SU-DHL-6 (cell line): ENCODE results near the gene CLNK.

Source experiments
- H2AFZ ChIP-seq: fragments of 200-600 bp; sonication (generic); 2 replicates; pipeline ENCODE4 v1.6.1; 2014; ENCODE audit warnings: low read depth, mild to moderate bottlenecking, moderate library complexity, mixed read lengths, antibody characterized with exemption, low read length; ENCODE audit not compliant: severe bottlenecking
- H3F3A ChIP-seq: fragments of 200-600 bp; shearing (Covaris generic); 2 replicates; pipeline ENCODE4 v1.6.0; 2016; ENCODE audit warnings: antibody characterized with exemption, mild to moderate bottlenecking; ENCODE audit not compliant: insufficient read depth
- H3K27ac ChIP-seq: fragments of 200-600 bp; sonication (generic); 2 replicates; pipeline ENCODE4 v1.5.1; 2016; ENCODE audit warnings: low read depth, mild to moderate bottlenecking, low read length, moderate library complexity, mixed read lengths
- H3K27me3 ChIP-seq: fragments of 200-600 bp; sonication (generic), shearing (Covaris generic); 2 replicates; pipeline ENCODE4 v1.6.0; 2014; ENCODE audit warnings: mild to moderate bottlenecking, low read length
- H3K36me3 ChIP-seq: fragments of 200-600 bp; sonication (generic); 2 replicates; pipeline ENCODE4 v1.6.1; 2014; ENCODE audit warnings: mild to moderate bottlenecking, low read length, mixed read lengths
- H3K4me2 ChIP-seq: fragments of 300-600, 200-600 bp; shearing (Covaris generic), sonication (generic); 2 replicates; pipeline ENCODE4 v1.6.0; 2014; ENCODE audit warnings: low read length, low read depth, mild to moderate bottlenecking; ENCODE audit not compliant: poor library complexity, severe bottlenecking
- H3K4me3 ChIP-seq: fragments of 200-600 bp; sonication (generic); 2 replicates; pipeline ENCODE4 v1.5.1; 2014; ENCODE audit warnings: antibody characterized with exemption, low read length, mild to moderate bottlenecking, mixed read lengths; ENCODE audit not compliant: insufficient read depth, poor library complexity, severe bottlenecking
- H3K79me2 ChIP-seq: fragments of 200-600 bp; sonication (generic); 2 replicates; pipeline ENCODE4 v1.6.1; 2014; ENCODE audit warnings: mild to moderate bottlenecking, low read length, moderate library complexity; ENCODE audit not compliant: insufficient read depth
- H3K9ac ChIP-seq: fragments of 200-600 bp; sonication (generic); 2 replicates; pipeline ENCODE4 v1.7.0; 2014; ENCODE audit warnings: mild to moderate bottlenecking, low read length
- H3K9me2 ChIP-seq: fragments of 200-600 bp; sonication (generic); replicated peaks from 2 replicates; pipeline ENCODE4 v1.6.1; 2014; ENCODE audit warnings: low read length; ENCODE audit not compliant: insufficient read depth
- H3K9me3 ChIP-seq: fragments of 200-600 bp; sonication (generic); 2 replicates; pipeline ENCODE4 v1.6.1; 2014; ENCODE audit warnings: low read length, mixed read lengths; ENCODE audit not compliant: insufficient read depth
- H4K20me1 ChIP-seq: fragments of 200-600 bp; sonication (generic); 2 replicates; pipeline ENCODE4 v1.6.1; 2014; ENCODE audit warnings: low read depth, mild to moderate bottlenecking, antibody characterized with exemption, low read length, moderate library complexity, mixed read lengths
- EZH2phosphoT487 ChIP-seq: fragments of 200-600 bp; sonication (generic), shearing (Covaris generic); conservative IDR thresholded peaks from 2 replicates; pipeline ENCODE4 v1.6.1; 2018; ENCODE audit warnings: mild to moderate bottlenecking, antibody characterized with exemption, low read length, moderate library complexity, mixed read lengths
- TF ChIP-seq, protein P1 (sequence below): fragments of 200-600 bp; sonication (generic); IDR thresholded peaks from one replicate; pipeline ENCODE4 v1.5.1; 2017; ENCODE audit warnings: antibody characterized with exemption, mild to moderate bottlenecking, low read length, moderate library complexity; ENCODE audit not compliant: insufficient read depth, poor library complexity, severe bottlenecking

CLNK gene

GRCh38 chr4:10524196-10524833, 160.3 kb downstream of the CLNK start:
- no peak overlapping the region for H2AFZ ChIP-seq
- no peak overlapping the region for H3K4me3 ChIP-seq
- no peaks in the 10 kb centered on the region for H4K20me1 ChIP-seq
- H3F3A ChIP-seq, result no peaks in the 10 kb centered on the region
- no peaks in the 10 kb centered on the region for H3K9me3 ChIP-seq
- H3K27ac ChIP-seq, result no peak overlapping the region
- TF ChIP-seq EZH2phosphoT487, result no peak
- TF ChIP-seq, protein P1, sequence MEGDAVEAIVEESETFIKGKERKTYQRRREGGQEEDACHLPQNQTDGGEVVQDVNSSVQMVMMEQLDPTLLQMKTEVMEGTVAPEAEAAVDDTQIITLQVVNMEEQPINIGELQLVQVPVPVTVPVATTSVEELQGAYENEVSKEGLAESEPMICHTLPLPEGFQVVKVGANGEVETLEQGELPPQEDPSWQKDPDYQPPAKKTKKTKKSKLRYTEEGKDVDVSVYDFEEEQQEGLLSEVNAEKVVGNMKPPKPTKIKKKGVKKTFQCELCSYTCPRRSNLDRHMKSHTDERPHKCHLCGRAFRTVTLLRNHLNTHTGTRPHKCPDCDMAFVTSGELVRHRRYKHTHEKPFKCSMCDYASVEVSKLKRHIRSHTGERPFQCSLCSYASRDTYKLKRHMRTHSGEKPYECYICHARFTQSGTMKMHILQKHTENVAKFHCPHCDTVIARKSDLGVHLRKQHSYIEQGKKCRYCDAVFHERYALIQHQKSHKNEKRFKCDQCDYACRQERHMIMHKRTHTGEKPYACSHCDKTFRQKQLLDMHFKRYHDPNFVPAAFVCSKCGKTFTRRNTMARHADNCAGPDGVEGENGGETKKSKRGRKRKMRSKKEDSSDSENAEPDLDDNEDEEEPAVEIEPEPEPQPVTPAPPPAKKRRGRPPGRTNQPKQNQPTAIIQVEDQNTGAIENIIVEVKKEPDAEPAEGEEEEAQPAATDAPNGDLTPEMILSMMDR, result no peak
- H3K9me2 ChIP-seq, result no peaks in the 10 kb centered on the region
- H3K9ac ChIP-seq, result no peak overlapping the region
- H3K27me3 ChIP-seq, result no peaks in the 10 kb centered on the region
- no peaks in the 10 kb centered on the region for H3K36me3 ChIP-seq
- H3K4me2 ChIP-seq, result no peak overlapping the region
- no peaks in the 10 kb centered on the region for H3K79me2 ChIP-seq

GRCh38 chr4:10521424-10521823, 163.1 kb downstream of the CLNK start:
- H3K27ac ChIP-seq, result no peak overlapping the region

DNA sequence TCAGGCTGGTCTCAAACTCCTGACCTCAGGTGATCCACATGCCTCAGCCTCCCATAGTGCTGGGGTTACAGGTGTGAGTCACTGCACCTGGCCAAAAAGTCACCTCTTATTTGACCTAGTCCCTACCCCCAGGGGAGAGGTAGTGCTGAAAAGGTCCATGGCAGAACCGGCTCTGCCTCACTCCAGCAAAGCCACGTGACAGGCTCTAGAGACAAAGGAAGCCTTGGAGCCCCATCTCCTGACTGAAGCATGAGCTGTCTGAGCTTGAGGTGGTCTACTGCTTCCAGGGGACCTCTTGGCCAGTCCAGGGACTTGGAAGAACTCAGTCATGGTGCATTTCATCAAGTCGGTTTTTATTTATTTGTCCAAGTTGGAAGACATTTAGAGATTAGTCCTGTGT, 174.8 kb downstream of the CLNK start:
- Histone ChIP-seq H3K9ac (no peak overlapping the region), H3K27ac (no peak overlapping the region), H3K27me3 (no peaks in the 10 kb centered on the region), H3K4me2 (no peak overlapping the region), H2AFZ (no peak overlapping the region), H3K9me2 (no peaks in the 10 kb centered on the region), H3K9me3 (peaks cover 19% of the 10 kb centered on the region; the same call in 1 of the 2 replicates), H4K20me1 (no peaks in the 10 kb centered on the region), H3K36me3 (no peaks in the 10 kb centered on the region), H3F3A (no peaks in the 10 kb centered on the region), H3K4me3 (no peak overlapping the region), H3K79me2 (no peaks in the 10 kb centered on the region)
- TF ChIP-seq, protein P1, result no peak
- TF ChIP-seq EZH2phosphoT487, result no peak

More at GRCh38 chr4:10521424-10521823, 163.1 kb downstream of the CLNK start:
- Histone ChIP-seq H3K79me2 (no peaks in the 10 kb centered on the region), H3K9me2 (no peaks in the 10 kb centered on the region), H3K4me2 (no peak overlapping the region), H3K27me3 (no peaks in the 10 kb centered on the region), H3K9ac (no peak overlapping the region), H3K9me3 (no peaks in the 10 kb centered on the region), H3K36me3 (no peaks in the 10 kb centered on the region), H4K20me1 (no peaks in the 10 kb centered on the region), H3K4me3 (no peak overlapping the region), H2AFZ (no peak overlapping the region), H3F3A (no peaks in the 10 kb centered on the region)
- TF ChIP-seq, protein P1, result no peak
- no peak for TF ChIP-seq EZH2phosphoT487
